A673 (cell line): ENCODE results near the gene GALNTL6. TPM values are rescaled to one million over a fixed set of nuclear protein-coding genes. Genes with fewer than 3 reads are reported as not detected.

Source experiments
- BruUV-seq: library from RNA; stranded (reverse); fragments of 400-500 nt; replicated peaks from 2 replicates; lab custom pipeline; 2021; lab: Mats Ljungman, UMichigan
- CTCF ChIA-PET: fragments of 300-600 bp; sonication (Branson Sonifier 250); formaldehyde crosslinking; loops from one replicate; lab custom pipeline; 2022; ENCODE audit warnings: antibody characterized with exemption; lab: Charles Lee
- POLR2A ChIA-PET: fragments of 300-600 bp; sonication (Branson Sonifier 250); formaldehyde crosslinking; loops from one replicate; lab custom pipeline; 2022; ENCODE audit warnings: antibody characterized with exemption; ENCODE audit not compliant: low non-redundant PET; lab: Charles Lee
- DNase-seq: peaks from one replicate; pipeline ENCODE4 v3.0.0-alpha.2; 2015; ENCODE audit warnings: low spot score
- H3K27ac ChIP-seq: fragments of 200-600 bp; sonication (generic); 2 replicates; pipeline ENCODE4 v1.5.1; 2016; ENCODE audit warnings: mixed run types, low read depth, mild to moderate bottlenecking, mixed read lengths, antibody characterized with exemption, low read length; ENCODE audit not compliant: poor library complexity, severe bottlenecking
- H3K27me3 ChIP-seq: fragments of 200-600 bp; sonication (generic); replicated peaks from 2 replicates; pipeline ENCODE4 v1.6.1; 2017; ENCODE audit warnings: mixed run types, low read depth, mild to moderate bottlenecking, mixed read lengths, antibody characterized with exemption, low read length; ENCODE audit not compliant: insufficient read depth, poor library complexity
- H3K36me3 ChIP-seq: fragments of 200-600 bp; sonication (generic); 2 replicates; pipeline ENCODE4 v1.6.1; 2016; ENCODE audit warnings: mixed run types, mild to moderate bottlenecking, mixed read lengths, antibody characterized with exemption, low read length; ENCODE audit not compliant: insufficient read depth, poor library complexity, severe bottlenecking
- H3K4me1 ChIP-seq: fragments of 200-600 bp; sonication (generic); 2 replicates; pipeline ENCODE4 v1.6.1; 2017; ENCODE audit warnings: mixed run types, mild to moderate bottlenecking, mixed read lengths, antibody characterized with exemption, low read length; ENCODE audit not compliant: insufficient read depth, poor library complexity, severe bottlenecking
- H3K4me3 ChIP-seq: fragments of 200-600 bp; sonication (generic); 2 replicates; pipeline ENCODE4 v1.5.1; 2016; ENCODE audit warnings: low read depth, mixed run types, mild to moderate bottlenecking, mixed read lengths, low read length; ENCODE audit not compliant: poor library complexity, severe bottlenecking
- H3K9me3 ChIP-seq: fragments of 200-600 bp; sonication (generic); 2 replicates; pipeline ENCODE4 v1.6.1; 2016; ENCODE audit warnings: mixed run types, low read depth, mild to moderate bottlenecking, mixed read lengths, antibody characterized with exemption, low read length; ENCODE audit not compliant: poor library complexity, severe bottlenecking
- EZH2 ChIP-seq: fragments of 200-600 bp; sonication (generic); IDR thresholded peaks from 2 replicates; pipeline ENCODE4 v1.6.1; 2017; ENCODE audit warnings: borderline replicate concordance, low read depth, mild to moderate bottlenecking, mixed read lengths, antibody characterized with exemption, low read length; ENCODE audit not compliant: poor library complexity, severe bottlenecking
- intact Hi-C: fragments of 100-400 bp; cut with micrococcal nuclease; formaldehyde crosslinking; loops from one replicate; pipeline ENCODE4 v1.10.0; 2022; ENCODE audit not compliant: unreplicated experiment
- total RNA-seq: library from RNA; stranded (reverse); gene quantifications from 2 replicates; pipeline ENCODE4 v1.2.3, GENCODE V29; 2021
- TF ChIP-seq, protein P1 (sequence below): fragments of 300-800, 200-600 bp; sonication (generic); conservative IDR thresholded peaks from 2 replicates; pipeline ENCODE4 v1.5.1; 2017; ENCODE audit warnings: low read depth, mild to moderate bottlenecking, antibody characterized with exemption, low read length, moderate library complexity, mixed read lengths

The GALNTL6 gene
- total RNA-seq, 1 experiment from 2014 or later, result 0.30 TPM

- no peak for DNase-seq
- Histone ChIP-seq H3K36me3 (no peaks in the 10 kb centered on the region), H3K4me1 (no peaks in the 10 kb centered on the region), H3K27me3 (no peaks in the 10 kb centered on the region), H3K27ac (no peak overlapping the region), H3K4me3 (no peak overlapping the region), H3K9me3 (no peaks in the 10 kb centered on the region)
- no TSS peak for BruUV-seq
- TF ChIP-seq, protein P1, sequence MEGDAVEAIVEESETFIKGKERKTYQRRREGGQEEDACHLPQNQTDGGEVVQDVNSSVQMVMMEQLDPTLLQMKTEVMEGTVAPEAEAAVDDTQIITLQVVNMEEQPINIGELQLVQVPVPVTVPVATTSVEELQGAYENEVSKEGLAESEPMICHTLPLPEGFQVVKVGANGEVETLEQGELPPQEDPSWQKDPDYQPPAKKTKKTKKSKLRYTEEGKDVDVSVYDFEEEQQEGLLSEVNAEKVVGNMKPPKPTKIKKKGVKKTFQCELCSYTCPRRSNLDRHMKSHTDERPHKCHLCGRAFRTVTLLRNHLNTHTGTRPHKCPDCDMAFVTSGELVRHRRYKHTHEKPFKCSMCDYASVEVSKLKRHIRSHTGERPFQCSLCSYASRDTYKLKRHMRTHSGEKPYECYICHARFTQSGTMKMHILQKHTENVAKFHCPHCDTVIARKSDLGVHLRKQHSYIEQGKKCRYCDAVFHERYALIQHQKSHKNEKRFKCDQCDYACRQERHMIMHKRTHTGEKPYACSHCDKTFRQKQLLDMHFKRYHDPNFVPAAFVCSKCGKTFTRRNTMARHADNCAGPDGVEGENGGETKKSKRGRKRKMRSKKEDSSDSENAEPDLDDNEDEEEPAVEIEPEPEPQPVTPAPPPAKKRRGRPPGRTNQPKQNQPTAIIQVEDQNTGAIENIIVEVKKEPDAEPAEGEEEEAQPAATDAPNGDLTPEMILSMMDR, result no peak
- TF ChIP-seq EZH2, result no peak
- ChIA-PET CTCF (no interaction called here), POLR2A (no interaction called here)
- intact Hi-C loops, result no loop called here
These were observed 964.7 kb downstream of the GALNTL6 start for GRCh38 chr4:172777729-172778431.

DNA sequence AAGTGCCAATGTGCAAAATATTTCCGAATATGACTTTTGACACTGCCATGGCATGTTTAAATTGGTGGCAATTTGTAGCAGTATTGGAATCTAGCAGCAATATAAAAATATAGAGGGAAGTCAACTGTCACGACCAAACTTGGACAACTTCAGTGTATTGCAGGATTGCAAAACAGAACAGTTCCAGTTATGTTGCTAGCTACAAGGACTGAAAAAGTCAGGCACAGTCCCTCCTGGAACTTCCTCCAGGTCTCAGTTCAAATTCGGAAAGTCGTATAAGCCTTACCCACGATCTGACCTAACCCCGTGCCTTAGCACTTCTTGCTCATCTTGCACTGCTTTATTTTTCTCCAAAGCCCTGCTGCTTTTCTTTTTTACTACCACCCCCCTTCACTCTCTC is 965.4 kb downstream of the GALNTL6 start:
- Histone ChIP-seq H3K9me3 (no peaks in the 10 kb centered on the region), H3K36me3 (no peaks in the 10 kb centered on the region), H3K4me1 (no peaks in the 10 kb centered on the region), H3K27ac (no peak overlapping the region), H3K27me3 (no peaks in the 10 kb centered on the region), H3K4me3 (no peak overlapping the region)
- no peak for DNase-seq
- no TSS peak for BruUV-seq
- intact Hi-C loops, result no loop called here
- TF ChIP-seq, protein P1, result no peak
- TF ChIP-seq EZH2, result no peak
- ChIA-PET CTCF (no interaction called here), POLR2A (no interaction called here)

DNA sequence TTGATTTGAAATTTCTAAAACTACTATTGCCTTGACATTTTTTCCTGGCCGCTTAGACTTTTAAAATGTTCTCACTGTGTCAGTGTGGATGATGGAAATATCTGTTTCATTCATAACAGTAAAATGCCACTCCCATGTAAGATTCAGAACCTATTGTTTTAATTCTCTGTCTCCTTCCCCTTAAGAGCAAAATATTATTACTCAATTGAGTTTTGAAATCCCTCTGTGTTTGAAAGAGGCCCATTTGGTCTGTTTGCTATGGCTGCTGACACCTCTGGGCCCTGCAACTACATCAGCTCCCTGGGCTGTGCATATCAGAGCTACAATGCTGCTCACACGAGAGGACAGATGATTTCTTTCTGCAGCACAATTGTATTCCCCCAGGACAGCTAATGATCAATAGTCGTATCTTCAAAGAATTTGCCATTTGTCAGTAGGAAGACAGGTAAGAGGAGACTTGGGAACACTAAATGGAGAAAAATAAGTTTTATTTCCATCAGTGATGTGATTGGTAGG is 967.4 kb downstream of the GALNTL6 start:
- no TSS peak for BruUV-seq
- intact Hi-C loops, result no loop called here
- Histone ChIP-seq H3K27me3 (no peaks in the 10 kb centered on the region), H3K36me3 (no peaks in the 10 kb centered on the region), H3K4me3 (no peak overlapping the region), H3K4me1 (peaks cover 2% of the 10 kb centered on the region), H3K27ac (no peak overlapping the region), H3K9me3 (no peaks in the 10 kb centered on the region)
- POLR2A ChIA-PET, result no interaction called here
- CTCF ChIA-PET, result no interaction called here
- no peak for DNase-seq
- no peak for TF ChIP-seq EZH2
- TF ChIP-seq, protein P1, result no peak
